ENCODE data around the gene PIP5K1C. TPM values are rescaled to one million over a fixed set of nuclear protein-coding genes. Genes with fewer than 3 reads are reported as not detected.
"Not testable (repeated sequence)": the region's sequence is repeated elsewhere in the genome, so short reads cannot be mapped to it uniquely, and the experiment has no call there.

Gene PIP5K1C
- total RNA-seq, 1 experiment from 2014 or later, result 35.5 TPM

GRCh38 chr19:3632739-3633558 lies 67.3 kb downstream of the PIP5K1C start:
- Histone ChIP-seq H3K4me1 (ENCODE audit: insufficient read depth, low read length, poor library complexity, severe bottlenecking) (no peaks in the 10 kb centered on the region), H3K9me3 (ENCODE audit: low read depth, low read length, poor library complexity, severe bottlenecking) (no peaks in the 10 kb centered on the region), H3K27me3 (replicated peaks; ENCODE audit: insufficient read depth, low read depth, low read length, poor library complexity) (no peaks in the 10 kb centered on the region), H3K36me3 (ENCODE audit: insufficient read depth, low read length, poor library complexity, severe bottlenecking) (peaks cover 8% of the 10 kb centered on the region), H3K27ac (ENCODE audit: low read depth, low read length, poor library complexity, severe bottlenecking) (no peak overlapping the region), H3K4me3 (ENCODE audit: low read depth, low read length, poor library complexity, severe bottlenecking) (no peak overlapping the region)
- ChIA-PET POLR2A (ENCODE audit: low non-redundant PET) (no interaction called here), CTCF (no interaction called here)
- intact Hi-C loops (cut with micrococcal nuclease; ENCODE audit: unreplicated experiment), result no loop called here
- TF ChIP-seq EZH2 (IDR thresholded peaks at IDR 0.05; ENCODE audit: borderline replicate concordance, low read depth, low read length, poor library complexity, severe bottlenecking) (no peak), CTCF (conservative IDR thresholded peaks at IDR 0.05; ENCODE audit: low read depth, low read length) (no peak)
- DNase-seq (ENCODE audit: low spot score), result no peak
- TSS peak; percentile 21 for BruUV-seq (replicated peaks)

GRCh38 chr19:3632098-3632497 lies 68.2 kb downstream of the PIP5K1C start:
- TF ChIP-seq EZH2 (IDR thresholded peaks at IDR 0.05; ENCODE audit: borderline replicate concordance, low read depth, low read length, poor library complexity, severe bottlenecking), result no peak
- TF ChIP-seq CTCF (conservative IDR thresholded peaks at IDR 0.05; ENCODE audit: low read depth, low read length), result no peak
- H3K27me3 ChIP-seq (replicated peaks; ENCODE audit: insufficient read depth, low read depth, low read length, poor library complexity), result no peaks in the 10 kb centered on the region
- POLR2A ChIA-PET (ENCODE audit: low non-redundant PET), result no interaction called here
- no peaks in the 10 kb centered on the region for H3K9me3 ChIP-seq (ENCODE audit: low read depth, low read length, poor library complexity, severe bottlenecking)
- H3K4me3 ChIP-seq (ENCODE audit: low read depth, low read length, poor library complexity, severe bottlenecking), result no peak overlapping the region
- intact Hi-C loops (cut with micrococcal nuclease; ENCODE audit: unreplicated experiment), result no loop called here
- no peak overlapping the region for H3K27ac ChIP-seq (ENCODE audit: low read depth, low read length, poor library complexity, severe bottlenecking)
- peaks cover 8% of the 10 kb centered on the region for H3K36me3 ChIP-seq (ENCODE audit: insufficient read depth, low read length, poor library complexity, severe bottlenecking)
- H3K4me1 ChIP-seq (ENCODE audit: insufficient read depth, low read length, poor library complexity, severe bottlenecking), result peaks cover 3% of the 10 kb centered on the region
- CTCF ChIA-PET, result no interaction called here
- no TSS peak for BruUV-seq (replicated peaks)
- no peak for DNase-seq (ENCODE audit: low spot score)

DNA sequence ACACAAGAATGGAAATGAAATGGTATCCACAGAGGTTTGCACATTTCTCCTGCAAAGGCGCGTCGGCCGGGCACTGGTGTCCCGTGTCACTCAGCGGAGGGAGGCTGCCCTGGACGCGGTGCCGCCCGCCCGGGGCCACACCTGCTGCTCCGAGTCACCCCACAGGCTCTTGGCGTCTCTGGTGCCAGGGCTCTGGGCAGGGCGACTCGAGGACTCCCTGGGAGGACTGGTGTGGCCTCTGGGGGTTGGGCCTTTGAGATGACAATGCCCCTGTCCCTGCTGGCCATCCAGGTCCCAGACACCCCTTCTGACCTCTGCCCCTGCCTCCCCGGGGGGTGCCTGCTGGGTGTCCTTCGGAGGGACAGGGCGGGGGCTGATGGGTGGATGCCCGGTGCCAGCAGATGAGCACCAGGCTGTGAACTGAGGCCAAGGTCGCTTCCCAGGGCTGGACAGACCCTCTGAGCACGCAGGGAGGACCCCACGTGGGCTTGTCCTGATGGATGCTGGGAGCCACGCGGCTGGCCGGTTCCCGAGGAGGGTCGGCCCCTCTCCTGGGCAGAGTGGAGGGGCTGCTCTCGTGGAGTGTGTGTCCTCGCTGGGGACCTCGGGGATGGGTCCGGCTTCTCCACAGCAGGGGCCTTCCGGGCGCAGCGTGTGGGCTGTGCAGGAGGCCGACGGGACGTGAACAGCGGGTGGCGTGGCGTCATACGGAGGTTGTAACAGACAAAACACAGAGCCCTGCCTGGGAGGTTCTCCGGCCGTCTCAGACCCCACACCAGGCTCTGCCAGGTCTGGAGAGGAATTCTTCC lies 69.0 kb downstream of the PIP5K1C start:
- no TSS peak for BruUV-seq (replicated peaks)
- ChIA-PET CTCF (no interaction called here), POLR2A (ENCODE audit: low non-redundant PET) (no interaction called here)
- no peak overlapping the region for H3K27ac ChIP-seq (ENCODE audit: low read depth, low read length, poor library complexity, severe bottlenecking)
- no peaks in the 10 kb centered on the region for H3K27me3 ChIP-seq (replicated peaks; ENCODE audit: insufficient read depth, low read depth, low read length, poor library complexity)
- H3K4me3 ChIP-seq (ENCODE audit: low read depth, low read length, poor library complexity, severe bottlenecking), result no peak overlapping the region
- intact Hi-C loops (cut with micrococcal nuclease; ENCODE audit: unreplicated experiment), result no loop called here
- no peak for DNase-seq (ENCODE audit: low spot score)
- H3K4me1 ChIP-seq (ENCODE audit: insufficient read depth, low read length, poor library complexity, severe bottlenecking), result peaks cover 3% of the 10 kb centered on the region
- peaks cover 8% of the 10 kb centered on the region for H3K36me3 ChIP-seq (ENCODE audit: insufficient read depth, low read length, poor library complexity, severe bottlenecking)
- no peaks in the 10 kb centered on the region for H3K9me3 ChIP-seq (ENCODE audit: low read depth, low read length, poor library complexity, severe bottlenecking)
- TF ChIP-seq CTCF (conservative IDR thresholded peaks at IDR 0.05; ENCODE audit: low read depth, low read length), result no peak
- no peak for TF ChIP-seq EZH2 (IDR thresholded peaks at IDR 0.05; ENCODE audit: borderline replicate concordance, low read depth, low read length, poor library complexity, severe bottlenecking)

DNA sequence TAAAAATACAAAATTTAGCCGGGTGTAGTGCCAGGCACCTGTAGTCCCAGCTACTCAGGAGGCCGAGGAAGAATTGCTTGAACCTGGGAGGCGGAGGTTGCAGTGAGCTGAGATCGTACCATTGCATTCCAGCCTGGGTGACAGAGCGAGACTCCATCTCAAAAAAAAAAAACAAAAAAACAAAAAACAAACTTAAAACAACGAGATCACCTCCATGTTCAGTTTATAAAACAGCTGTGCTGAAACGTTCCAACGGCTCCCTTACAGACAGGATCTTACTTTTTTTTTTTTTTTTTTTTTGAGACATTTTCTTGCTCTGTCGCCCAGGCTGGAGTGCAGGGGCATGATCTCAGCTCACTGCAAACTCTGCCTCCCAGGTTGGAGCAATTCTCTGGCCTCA lies 71.5 kb downstream of the PIP5K1C start:
- DNase-seq (ENCODE audit: low spot score); intact Hi-C loops (cut with micrococcal nuclease; ENCODE audit: unreplicated experiment); H3K27me3 ChIP-seq (replicated peaks; ENCODE audit: insufficient read depth, low read depth, low read length, poor library complexity); BruUV-seq (replicated peaks); CTCF ChIA-PET; H3K4me3 ChIP-seq (ENCODE audit: low read depth, low read length, poor library complexity, severe bottlenecking); H3K36me3 ChIP-seq (ENCODE audit: insufficient read depth, low read length, poor library complexity, severe bottlenecking); H3K9me3 ChIP-seq (ENCODE audit: low read depth, low read length, poor library complexity, severe bottlenecking); POLR2A ChIA-PET (ENCODE audit: low non-redundant PET); H3K27ac ChIP-seq (ENCODE audit: low read depth, low read length, poor library complexity, severe bottlenecking): not testable (repeated sequence)
- peaks cover 12% of the 10 kb centered on the region for H3K4me1 ChIP-seq (ENCODE audit: insufficient read depth, low read length, poor library complexity, severe bottlenecking)
